HG02943 (cell line): Measurements from ENCODE around the gene PSEN2.

Source experiments
- ATAC-seq: cut with Tn5 transposase; IDR thresholded peaks from one replicate; pipeline ENCODE4 v1.9.1; 2021; ENCODE audit warnings: mild to moderate bottlenecking, low read depth, moderate library complexity; ENCODE audit not compliant: unreplicated experiment

PSEN2 gene

GRCh38 chr1:226884966-226885820 is 14.8 kb downstream of the PSEN2 start:
- ATAC-seq, result no peak

DNA sequence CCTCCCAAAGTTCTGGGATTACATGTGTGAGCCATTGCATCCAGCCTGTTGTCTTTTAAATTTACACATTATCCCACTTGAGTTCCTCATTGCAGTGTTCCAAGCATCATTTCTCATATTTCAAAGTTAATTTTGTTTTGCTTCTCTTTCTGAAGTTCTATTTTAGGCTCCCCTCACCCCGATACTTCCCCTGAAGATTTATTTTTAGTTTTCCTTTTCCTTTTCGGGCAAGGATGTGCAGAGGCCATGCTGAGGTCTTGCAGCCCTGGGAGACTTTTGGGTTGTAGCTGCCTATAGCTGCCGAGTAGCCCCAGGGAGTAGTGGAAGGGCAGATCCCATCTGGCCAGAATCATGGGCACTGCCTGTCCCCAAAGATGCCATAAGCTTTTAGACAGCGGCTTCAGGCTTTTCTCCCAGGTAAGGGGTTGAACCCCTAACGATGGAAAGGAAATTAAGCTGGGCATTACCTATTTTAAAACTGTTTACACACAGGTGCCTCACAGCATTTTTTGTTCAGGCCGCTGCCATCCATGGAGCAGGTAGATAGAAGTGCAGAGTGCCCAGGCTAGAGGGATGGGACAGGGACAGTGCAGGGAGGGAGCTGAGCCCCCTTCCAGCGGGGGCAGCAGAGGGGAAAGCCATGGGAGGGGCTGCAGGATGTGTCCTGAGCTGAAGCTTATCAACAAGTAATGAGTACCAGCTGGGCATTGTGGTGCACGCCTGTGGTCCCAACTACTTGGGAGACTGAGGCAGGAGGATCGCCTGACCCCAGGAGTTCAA is 15.9 kb downstream of the PSEN2 start:
- ATAC-seq, result no peak

- no peak for ATAC-seq
These were observed 16.6 kb downstream of the PSEN2 start for GRCh38 chr1:226887006-226887405.

DNA sequence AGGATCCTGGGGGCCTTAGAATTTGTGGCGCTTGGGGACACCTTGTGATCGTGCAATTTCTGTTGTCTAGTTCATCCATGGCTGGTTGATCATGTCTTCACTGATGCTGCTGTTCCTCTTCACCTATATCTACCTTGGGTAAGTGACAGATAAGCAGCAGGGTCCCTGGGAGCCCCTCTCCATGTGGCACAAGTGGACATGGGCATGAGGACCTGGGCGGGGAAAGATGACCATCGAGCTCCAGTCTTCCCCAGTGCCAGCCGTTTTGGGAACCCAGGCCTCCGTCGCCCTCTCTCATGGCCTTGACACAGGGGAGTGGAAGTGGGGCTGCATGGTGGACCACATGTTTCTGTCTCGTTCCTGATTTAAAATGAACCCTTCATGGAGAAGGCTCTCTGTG is 17.6 kb downstream of the PSEN2 start:
- no peak for ATAC-seq

DNA sequence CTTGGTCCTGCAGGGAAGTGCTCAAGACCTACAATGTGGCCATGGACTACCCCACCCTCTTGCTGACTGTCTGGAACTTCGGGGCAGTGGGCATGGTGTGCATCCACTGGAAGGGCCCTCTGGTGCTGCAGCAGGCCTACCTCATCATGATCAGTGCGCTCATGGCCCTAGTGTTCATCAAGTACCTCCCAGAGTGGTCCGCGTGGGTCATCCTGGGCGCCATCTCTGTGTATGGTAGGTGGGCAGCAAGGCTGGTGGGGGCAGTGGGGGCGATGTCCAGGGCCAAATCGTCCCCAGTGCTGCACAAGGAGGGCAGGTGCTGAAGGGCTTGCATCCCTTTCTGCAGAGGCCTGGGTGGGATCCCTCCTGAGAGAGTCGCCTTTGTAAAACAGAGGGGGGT is 18.4 kb downstream of the PSEN2 start:
- ATAC-seq, result no peak

- ATAC-seq, result no peak
These were observed 19.4 kb downstream of the PSEN2 start for GRCh38 chr1:226889616-226890330.

GRCh38 chr1:226890331-226891108 is 20.1 kb downstream of the PSEN2 start:
- ATAC-seq, result no peak

DNA sequence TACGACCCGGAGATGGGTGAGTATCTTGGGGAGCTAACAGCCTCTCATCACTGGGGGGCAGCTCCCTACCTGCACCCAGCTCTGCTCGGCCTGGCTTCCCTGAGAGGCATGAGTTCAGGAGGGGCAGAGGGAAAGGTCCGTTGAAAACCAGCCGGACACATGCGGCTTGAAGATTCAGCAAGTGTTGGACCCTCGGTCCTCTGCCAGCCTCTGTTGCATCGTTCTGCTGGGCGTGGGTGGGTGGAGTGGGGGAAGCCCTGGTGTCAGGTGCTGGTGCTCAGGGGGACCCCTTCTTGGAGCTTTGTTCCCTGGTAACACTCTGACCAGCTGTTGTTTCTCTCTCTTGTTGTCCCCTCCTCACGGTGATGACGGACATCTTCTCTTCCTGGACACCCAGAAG is 20.9 kb downstream of the PSEN2 start:
- no peak for ATAC-seq

DNA sequence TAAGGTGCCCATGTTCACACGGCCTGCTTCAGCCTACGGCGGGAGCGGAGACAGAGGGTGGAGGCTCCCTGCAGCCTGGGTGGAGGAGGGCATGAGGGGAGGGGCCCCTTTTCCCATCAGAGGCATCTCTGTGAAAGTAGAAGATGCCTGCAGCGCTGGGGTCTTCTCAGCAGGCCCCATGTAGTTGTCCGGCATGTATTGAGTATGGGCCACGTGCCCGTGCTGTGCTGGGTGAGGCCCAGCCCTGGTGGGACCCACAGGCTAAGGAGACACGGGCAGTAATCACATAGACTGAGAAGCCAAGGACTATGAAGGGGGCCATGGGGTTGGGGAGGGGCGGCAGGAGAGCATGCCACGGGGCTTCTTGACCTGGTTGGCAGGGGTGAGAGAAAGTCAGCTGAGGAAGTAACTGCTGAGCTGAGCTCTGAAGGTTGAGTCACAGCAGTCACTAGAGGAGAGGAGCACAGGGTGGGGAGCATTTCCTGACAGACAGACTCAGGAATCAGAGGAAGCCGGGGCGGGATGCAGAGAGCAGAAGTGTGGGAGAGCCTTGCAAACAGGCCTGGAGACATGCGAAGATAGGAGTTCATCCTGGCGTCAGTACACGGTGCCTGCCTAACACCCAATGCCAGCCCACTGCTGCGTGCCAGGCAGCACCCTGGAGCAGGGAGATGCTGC is 21.6 kb downstream of the PSEN2 start:
- no peak for ATAC-seq

GRCh38 chr1:226892524-226892875 is 22.1 kb downstream of the PSEN2 start:
- no peak for ATAC-seq

- no peak for ATAC-seq
These were observed 23.5 kb downstream of the PSEN2 start for GRCh38 chr1:226893936-226894335.

- ATAC-seq, result no peak
These were observed 24.4 kb downstream of the PSEN2 start for GRCh38 chr1:226894826-226895225.

DNA sequence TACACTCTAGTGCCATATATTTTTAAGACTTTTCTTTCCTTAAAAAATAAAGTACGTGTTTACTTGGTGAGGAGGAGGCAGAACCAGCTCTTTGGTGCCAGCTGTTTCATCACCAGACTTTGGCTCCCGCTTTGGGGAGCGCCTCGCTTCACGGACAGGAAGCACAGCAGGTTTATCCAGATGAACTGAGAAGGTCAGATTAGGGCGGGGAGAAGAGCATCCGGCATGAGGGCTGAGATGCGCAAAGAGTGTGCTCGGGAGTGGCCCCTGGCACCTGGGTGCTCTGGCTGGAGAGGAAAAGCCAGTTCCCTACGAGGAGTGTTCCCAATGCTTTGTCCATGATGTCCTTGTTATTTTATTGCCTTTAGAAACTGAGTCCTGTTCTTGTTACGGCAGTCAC is 25.2 kb downstream of the PSEN2 start:
- no peak for ATAC-seq

GRCh38 chr1:226898246-226898645 is 27.8 kb downstream of the PSEN2 start:
- ATAC-seq, result no peak

GRCh38 chr1:226901421-226901820 is 31.0 kb downstream of the PSEN2 start:
- ATAC-seq, result no peak

DNA sequence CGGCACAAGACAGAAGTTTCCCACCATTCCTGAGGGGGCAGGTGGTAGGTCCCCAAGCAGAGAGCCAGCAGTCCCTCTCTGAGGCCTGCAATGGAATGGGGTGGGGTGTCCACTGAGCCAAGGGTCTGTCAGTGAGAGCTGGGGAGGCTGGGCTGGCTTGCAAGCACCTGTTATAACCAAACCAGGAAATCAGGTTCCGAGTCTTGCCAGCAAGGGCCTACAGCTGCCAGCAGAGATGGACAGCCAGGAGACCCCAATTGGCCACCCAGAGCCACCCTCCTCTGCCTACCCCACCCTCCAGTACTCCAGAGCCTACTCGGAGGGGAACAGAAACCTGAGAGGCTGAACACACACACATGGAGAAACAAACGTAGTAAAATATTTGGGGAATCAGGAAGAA is 32.2 kb downstream of the PSEN2 start:
- ATAC-seq, result no peak

DNA sequence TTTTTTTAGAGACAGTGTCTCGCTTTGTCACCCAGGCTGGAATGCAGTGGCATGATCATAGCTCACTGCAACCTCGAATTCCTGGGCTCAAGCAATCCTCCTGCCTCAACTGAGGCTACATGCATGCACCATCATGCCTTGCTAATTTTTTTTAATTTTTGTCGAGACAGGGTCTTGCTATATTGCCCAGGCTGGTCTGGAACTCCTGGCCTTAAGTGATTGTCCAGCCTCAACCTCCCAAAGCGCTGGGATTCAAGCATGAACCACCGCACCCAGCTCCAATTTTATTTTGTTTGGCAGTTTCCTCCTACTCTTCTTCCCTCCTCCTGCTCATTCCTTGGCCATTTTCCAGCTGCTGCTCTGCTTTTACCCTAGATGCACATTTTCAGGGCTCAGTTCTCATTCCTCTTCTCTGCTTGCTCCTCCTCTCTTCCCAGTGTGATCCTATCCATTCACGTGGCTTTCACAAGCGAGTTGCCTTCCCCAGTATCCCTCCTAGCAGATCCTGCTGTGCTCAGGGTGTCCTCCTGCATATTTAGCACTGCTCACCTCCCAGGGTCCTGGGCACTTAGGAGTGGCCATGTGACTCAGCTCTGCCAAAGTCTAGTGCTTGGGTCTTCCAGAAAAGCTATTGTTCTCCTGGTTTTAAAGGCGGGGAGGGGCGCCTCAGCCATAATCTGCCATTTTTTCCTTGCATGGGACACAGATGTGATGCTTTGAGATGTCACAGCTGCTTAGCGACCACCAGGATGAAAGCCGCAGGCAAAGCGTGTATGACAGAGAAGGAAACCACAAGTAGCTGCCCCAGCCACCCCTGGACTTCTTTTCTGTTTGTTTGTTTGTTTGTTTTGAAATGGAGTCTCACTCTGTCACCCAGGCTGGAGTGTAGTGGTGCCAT is 33.7 kb downstream of the PSEN2 start:
- no peak for ATAC-seq

GRCh38 chr1:226904772-226905171 is 34.4 kb downstream of the PSEN2 start:
- ATAC-seq, result no peak

GRCh38 chr1:226908419-226908818 is 38.0 kb downstream of the PSEN2 start:
- ATAC-seq, result no peak
